Pancreas (tissue), 10 donors: ENCODE results near the gene CCN2. TPM values are rescaled to one million over a fixed set of nuclear protein-coding genes. Genes with fewer than 3 reads are reported as not detected.

Experiments used
- ATAC-seq, 4 donors: fragments of 200-7000 bp; cut with Tn5 transposase; one replicate each; pipeline versions ENCODE4 v1.8.0 to v1.9.1; 2020; ENCODE audit warnings: mild to moderate bottlenecking in 4 of 4, moderate library complexity in 4 of 4
- DNase-seq, 6 donors: peaks; one replicate each; pipeline ENCODE4 v3.0.0-alpha.2; 2020
- FAIRE-seq: peaks from 2 replicates; lab custom pipeline; 2012; peaks lifted over from hg19 to GRCh38; lab: Jason Lieb, UNC
- H3K27ac ChIP-seq, 4 donors: fragments of 200-600 bp; sonication (generic); 1 replicate in 3 of 4; 2 replicates in 1 of 4; pipeline versions ENCODE4 v1.5.0 to v1.8.0; 2020
- H3K27me3 ChIP-seq, 4 donors: fragments of 200-600 bp; one replicate each; pipeline ENCODE4 v1.8.0; 2021
- H3K36me3 ChIP-seq, 3 donors: fragments of 200-600 bp; sonication (generic) in 1 of 3; one replicate each; pipeline versions ENCODE4 v1.5.0 to v1.8.0; 2020 to 2021
- H3K4me1 ChIP-seq, 3 donors: fragments of 200-600 bp; one replicate each; pipeline ENCODE4 v1.8.0; 2021
- H3K4me3 ChIP-seq, 4 donors: fragments of 200-600 bp; sonication (generic) in 2 of 4; one replicate each; pipeline versions ENCODE4 v1.5.0 to v1.8.0; 2020 to 2021
- H3K9me3 ChIP-seq, 4 donors: fragments of 200-600 bp; one replicate each; pipeline ENCODE4 v1.8.0; 2021
- CTCF ChIP-seq, 4 donors: fragments of 200-600 bp; sonication (generic) in 3 of 4; IDR thresholded peaks; one replicate each; pipeline versions ENCODE4 v1.5.0 to v1.8.0; 2021; ENCODE audit warnings: antibody characterized with exemption in 4 of 4
- whole genome bisulfite sequencing, 2 donors: extraction: QIAGEN DNeasy Blood & Tissue Kit; methylation state at CpG; one replicate each; pipeline ENCODE4 v1.1.7; 2013; 5-methylcytosine and 5-hydroxymethylcytosine counted together
- intact Hi-C, 3 donors: fragments of 100-400 bp; cut with DNase I; formaldehyde crosslinking; loops; one replicate each; pipeline versions ENCODE4 v1.11.1 to v1.14.2; 2022
- polyA plus RNA-seq, 2 donors: library from polyadenylated mRNA; stranded (reverse); fragments of 200-250 nt; gene quantifications; one replicate each; pipeline ENCODE4 v1.2.3, GENCODE V29; 2013
- total RNA-seq, 6 donors: library from RNA; stranded (reverse); fragmentation: NEBNext Ultra II Directional in 4 of 6; extraction: Animal tissue kit (Norgen Biotek cat#: 25700) in 4 of 6; gene quantifications; one replicate each; pipeline versions ENCODE4 v1.2.1 to v1.2.4, GENCODE V29; 2021 to 2023
- donor health status: healthy with polysubstance abuse.
- donor health status: DM: no; HTN: no; CAD: no; lungs with moderate emphysema.
- donor health status: DM: no; HTN: no; CAD: no.
- donor health status: control.
- donor health status: control.
- donor health status: Bipolar disorder and iron deficiency.
- donor health status: DM: yes; HTN: yes; CAD: no.
- donor health status: DM: no; HTN: no; CAD: no.
- donor health status: DM: no; HTN: no; CAD: no.
- donor health status: DM: yes; HTN: yes; CAD: no.

The CCN2 gene
- total and polyA plus RNA-seq, 8 donors: 18.4 to 68.2 (median 28.5) TPM

GRCh38 chr6:131936156-131936555 is 15.0 kb downstream of the CCN2 start:
- H3K4me3 ChIP-seq: no peak overlapping the region
- no peaks in the 10 kb centered on the region for H3K4me1 ChIP-seq
- intact Hi-C loops: loop anchor here in 1 of 3 donors (10.0 kb wide), 1 partner anchor 229 kb away; no protein-coding TSS in a partner anchor
- DNase-seq (no peak), ATAC-seq (no peak), FAIRE-seq (no peak)
- TF ChIP-seq CTCF (IDR thresholded peaks at IDR 0.05): no peak
- H3K27ac ChIP-seq: no peak overlapping the region
- WGBS, 2 donors: 74 to 83% methylated on average over 4 of the region's 4 CpGs
- H3K36me3 ChIP-seq: no peaks in the 10 kb centered on the region
- H3K9me3 ChIP-seq: no peaks in the 10 kb centered on the region
- H3K27me3 ChIP-seq: no peaks in the 10 kb centered on the region

- no peaks in the 10 kb centered on the region for H3K4me1 ChIP-seq
- TF ChIP-seq CTCF (IDR thresholded peaks at IDR 0.05): no peak
- peak in 1 of 6 donors; percentile 13 for DNase-seq
- 21 to 34% methylated on average over 2 of the region's 2 CpGs for WGBS, 2 donors
- H3K36me3 ChIP-seq: no peaks in the 10 kb centered on the region
- no peak overlapping the region for H3K27ac ChIP-seq
- H3K4me3 ChIP-seq: no peak overlapping the region
- FAIRE-seq: no peak
- peak; percentile 47 to 79 (median 74) for ATAC-seq
- no peaks in the 10 kb centered on the region for H3K9me3 ChIP-seq
- intact Hi-C loops: loop anchor here in 1 of 3 donors (10.0 kb wide), 1 partner anchor 234 kb away; no protein-coding TSS in a partner anchor
- H3K27me3 ChIP-seq: no peaks in the 10 kb centered on the region
These were observed 20.0 kb downstream of the CCN2 start for GRCh38 chr6:131931063-131931750.

- 71 to 76% methylated on average over 1 of the region's 1 CpG for WGBS, 2 donors
- no peaks in the 10 kb centered on the region for H3K36me3 ChIP-seq
- intact Hi-C loops: loop anchor here in 1 of 3 donors (10.0 kb wide), 2 partner anchors 235 to 285 kb away; no protein-coding TSS in a partner anchor
- ATAC-seq: no peak
- H3K4me1 ChIP-seq: no peaks in the 10 kb centered on the region
- no peak for DNase-seq
- H3K9me3 ChIP-seq: no peaks in the 10 kb centered on the region
- H3K27ac ChIP-seq: no peak overlapping the region
- H3K4me3 ChIP-seq: no peak overlapping the region
- no peaks in the 10 kb centered on the region for H3K27me3 ChIP-seq
- FAIRE-seq: no peak
- TF ChIP-seq CTCF (IDR thresholded peaks at IDR 0.05): no peak
These were observed 21.2 kb downstream of the CCN2 start for GRCh38 chr6:131929976-131930375.

GRCh38 chr6:131929264-131929663 is 21.9 kb downstream of the CCN2 start:
- DNase-seq: no peak
- no peak for TF ChIP-seq CTCF (IDR thresholded peaks at IDR 0.05)
- Histone ChIP-seq H3K9me3 (no peaks in the 10 kb centered on the region), H3K27ac (no peak overlapping the region), H3K4me3 (no peak overlapping the region), H3K27me3 (no peaks in the 10 kb centered on the region), H3K36me3 (no peaks in the 10 kb centered on the region), H3K4me1 (no peaks in the 10 kb centered on the region)
- 76 to 83% methylated on average over 2 of the region's 2 CpGs for WGBS, 2 donors
- ATAC-seq: no peak
- intact Hi-C loops: loop anchor here in 1 of 3 donors (10.0 kb wide), 1 partner anchor 286 kb away; no protein-coding TSS in a partner anchor
- FAIRE-seq: no peak
